NCI-H446 (cell line): Measurements from ENCODE around the gene TSC22D3.
"Not testable (repeated sequence)": the region's sequence is repeated elsewhere in the genome, so short reads cannot be mapped to it uniquely, and the experiment has no call there.

Source experiments
- DNase-seq, 2 experiments: peaks; one replicate each; lab custom pipeline; 2025; lab: John Stamatoyannopoulos, UW

Gene TSC22D3

GRCh38 chrX:107712231-107713202, 63.1 kb downstream of the TSC22D3 start:
- no peak for DNase-seq

- no peak for DNase-seq
Measured at GRCh38 chrX:107711521-107712181, 63.9 kb downstream of the TSC22D3 start.

- DNase-seq = no peak
Measured at GRCh38 chrX:107710617-107711391, 64.8 kb downstream of the TSC22D3 start.

- DNase-seq = no peak
Measured at GRCh38 chrX:107709266-107709806, 66.3 kb downstream of the TSC22D3 start.

- DNase-seq = no peak
Measured at GRCh38 chrX:107708762-107709161, 66.8 kb downstream of the TSC22D3 start.

- DNase-seq = no peak
Measured at GRCh38 chrX:107707866-107708265, 67.7 kb downstream of the TSC22D3 start.

- no peak for DNase-seq
Measured at GRCh38 chrX:107706309-107706708, 69.3 kb downstream of the TSC22D3 start.

- DNase-seq = no peak
Measured at GRCh38 chrX:107704587-107704986, 71.0 kb downstream of the TSC22D3 start.

- no peak for DNase-seq
Measured at GRCh38 chrX:107704181-107704580, 71.4 kb downstream of the TSC22D3 start.

- DNase-seq = no peak
Measured at GRCh38 chrX:107701493-107702121, 74.0 kb downstream of the TSC22D3 start.

- DNase-seq = no peak
Measured at GRCh38 chrX:107700790-107701189, 74.8 kb downstream of the TSC22D3 start.

- no peak for DNase-seq
Measured at GRCh38 chrX:107700317-107700774, 75.2 kb downstream of the TSC22D3 start.

- no peak for DNase-seq
Measured at GRCh38 chrX:107699616-107700015, 76.0 kb downstream of the TSC22D3 start.

GRCh38 chrX:107691024-107691448, 84.6 kb downstream of the TSC22D3 start:
- no peak for DNase-seq

- DNase-seq = no peak
Measured at GRCh38 chrX:107687445-107687844, 88.1 kb downstream of the TSC22D3 start.

GRCh38 chrX:107686792-107687191, 88.8 kb downstream of the TSC22D3 start:
- no peak for DNase-seq

- no peak for DNase-seq
Measured at GRCh38 chrX:107686026-107686425, 89.6 kb downstream of the TSC22D3 start.

GRCh38 chrX:107685586-107685985, 90.0 kb downstream of the TSC22D3 start:
- DNase-seq = not testable (repeated sequence)

GRCh38 chrX:107684956-107685385, 90.6 kb downstream of the TSC22D3 start:
- no peak for DNase-seq

GRCh38 chrX:107683931-107684330, 91.7 kb downstream of the TSC22D3 start:
- no peak for DNase-seq
